ENCODE data around the gene DUSP19. TPM values are rescaled to one million over a fixed set of nuclear protein-coding genes. Genes with fewer than 3 reads are reported as not detected.
A peak's percentile ranks its signal among the peaks of the same experiment; 100 is the strongest.
"Not testable (repeated sequence)": the region's sequence is repeated elsewhere in the genome, so short reads cannot be mapped to it uniquely, and the experiment has no call there.

DUSP19 gene
- total RNA-seq, 1 donor from 2014 or later = 2.1 TPM

DNA sequence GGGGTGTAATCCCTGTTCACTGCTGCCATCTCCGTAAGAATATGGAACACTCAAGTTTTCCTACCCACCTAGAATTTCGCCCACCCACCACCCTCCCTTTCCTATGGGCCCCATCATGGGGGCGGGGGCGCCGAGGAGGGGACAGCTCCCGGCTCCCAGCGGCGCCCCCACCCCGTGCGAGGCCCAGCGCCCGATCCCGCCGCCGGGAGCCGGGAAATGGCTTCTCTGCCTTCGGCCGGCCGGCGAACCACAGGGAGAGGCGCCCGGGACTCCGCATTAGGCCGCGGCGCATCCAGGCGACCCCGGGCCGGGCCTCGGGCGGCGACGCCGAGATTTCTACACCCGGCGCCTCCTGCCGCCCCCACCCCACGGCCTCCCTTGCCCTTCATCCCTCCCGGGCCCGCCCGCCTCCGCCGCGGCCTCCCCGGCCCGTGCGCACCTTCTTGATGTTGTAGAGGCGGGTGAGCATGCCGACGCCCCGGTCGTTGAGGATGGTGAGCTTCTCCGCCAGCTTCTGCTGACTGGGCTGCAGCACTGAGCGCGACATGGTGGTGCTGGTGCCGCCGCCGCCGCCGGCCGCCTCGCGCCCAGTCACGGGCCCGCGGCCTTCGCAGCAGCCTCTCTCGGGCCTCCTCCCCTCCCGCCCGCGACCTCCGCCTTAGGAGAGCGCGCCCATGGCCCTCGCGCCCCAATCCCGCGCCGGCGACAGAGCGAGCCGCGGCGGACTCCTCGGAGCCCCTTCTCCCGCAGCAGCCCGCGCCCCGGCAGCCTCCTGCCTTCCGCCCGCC is 40.8 kb upstream of the DUSP19 start:
- Histone ChIP-seq H3K27me3 (ENCODE audit: control insufficient read depth in 3 of 3, insufficient read depth in 3 of 3, low read length in 3 of 3) (no peaks in the 10 kb centered on the region), H3K9ac (ENCODE audit: low read depth in 1 of 3, low read length in 3 of 3) (peak overlapping the region; percentile 87 to 92 (median 88)), H3K4me1 (ENCODE audit: control insufficient read depth in 3 of 3, insufficient read depth in 3 of 3, low read length in 3 of 3) (peaks cover 18 to 30% (median 25%) of the 10 kb centered on the region in 3 donors), H3K27ac (ENCODE audit: low read depth, low read length) (peak overlapping the region; percentile 94), H3K36me3 (ENCODE audit: control insufficient read depth in 3 of 3, insufficient read depth in 3 of 3, low read length in 3 of 3) (no peaks in the 10 kb centered on the region), H3K9me3 (ENCODE audit: control insufficient read depth in 3 of 3, low read length in 3 of 3) (no peaks in the 10 kb centered on the region), H3K4me3 (ENCODE audit: low read length in 3 of 3) (peak overlapping the region; percentile 75 to 92 (median 77))

DNA sequence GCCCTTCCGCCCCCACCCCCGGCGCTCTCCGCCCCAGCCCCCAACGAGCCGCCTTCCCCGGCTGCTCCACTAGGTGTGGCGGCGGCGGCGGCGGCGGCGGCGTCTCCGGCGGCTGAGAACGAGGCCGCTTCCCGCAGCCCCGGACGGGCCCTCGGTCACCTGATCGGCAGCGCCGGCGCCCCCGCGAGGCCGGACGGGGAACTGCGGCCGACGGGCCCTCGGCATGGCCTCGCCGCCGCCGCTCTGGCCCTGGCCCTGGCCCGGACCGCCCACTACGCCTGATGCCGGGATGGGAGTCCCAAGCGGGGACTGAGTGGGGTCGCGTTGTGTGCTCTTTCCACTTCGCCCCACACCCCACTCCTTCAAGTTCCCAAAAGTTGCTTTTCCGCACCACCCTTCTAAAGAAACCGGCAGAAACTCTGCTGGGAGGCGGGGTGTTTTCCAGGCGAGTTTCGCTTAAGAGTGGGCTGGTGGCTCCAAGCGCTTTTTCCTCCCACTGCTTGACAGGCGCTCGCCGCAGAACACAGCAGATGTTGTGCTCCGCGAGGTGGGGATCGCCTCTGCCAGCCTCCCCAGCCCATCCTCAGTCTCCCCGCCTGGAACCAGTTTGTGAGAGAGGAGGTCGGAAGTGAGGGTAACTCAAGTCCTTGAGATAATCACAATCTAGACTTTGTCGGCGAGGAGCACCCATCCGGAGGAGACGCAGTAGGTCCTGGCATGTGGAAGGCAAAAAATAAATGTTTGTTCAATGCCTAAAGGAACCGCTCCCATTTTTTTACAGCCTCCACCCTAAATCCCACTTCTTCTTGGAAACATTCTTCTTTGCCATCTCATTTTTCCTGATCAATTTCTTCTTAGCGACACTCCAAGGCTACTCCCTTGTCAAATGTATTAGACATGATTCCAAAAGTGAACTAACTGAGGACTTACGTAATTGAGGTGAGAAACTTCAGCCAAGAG is 39.9 kb upstream of the DUSP19 start, which contains the start of gene NCKAP1:
Gene NCKAP1, minus strand, starts transcription at position 117 of the 960 bp plus-strand sequence. CDS start 358 bp downstream, outside the sequence.
- H3K4me1 ChIP-seq (ENCODE audit: control insufficient read depth in 3 of 3, insufficient read depth in 3 of 3, low read length in 3 of 3) = peaks cover 14 to 26% (median 17%) of the 10 kb centered on the region in 3 donors
- H3K4me3 ChIP-seq (ENCODE audit: low read length in 3 of 3) = peak within 1 kb of the TSS; percentile 77 to 92 (median 84)
- H3K27me3 ChIP-seq (ENCODE audit: control insufficient read depth in 3 of 3, insufficient read depth in 3 of 3, low read length in 3 of 3) = no peaks in the 10 kb centered on the region
- H3K27ac ChIP-seq (ENCODE audit: low read depth, low read length) = peak within 1 kb of the TSS; percentile 94
- peak within 1 kb of the TSS; percentile 87 to 92 (median 88) for H3K9ac ChIP-seq (ENCODE audit: low read depth in 1 of 3, low read length in 3 of 3)
- no peaks in the 10 kb centered on the region for H3K36me3 ChIP-seq (ENCODE audit: control insufficient read depth in 3 of 3, insufficient read depth in 3 of 3, low read length in 3 of 3)
- H3K9me3 ChIP-seq (ENCODE audit: control insufficient read depth in 3 of 3, low read length in 3 of 3) = no peaks in the 10 kb centered on the region

GRCh38 chr2:183040604-183041003 is 37.9 kb upstream of the DUSP19 start:
- H3K9ac ChIP-seq (ENCODE audit: low read depth in 1 of 3, low read length in 3 of 3) = no peak overlapping the region
- no peaks in the 10 kb centered on the region for H3K36me3 ChIP-seq (ENCODE audit: control insufficient read depth in 3 of 3, insufficient read depth in 3 of 3, low read length in 3 of 3)
- H3K4me3 ChIP-seq (ENCODE audit: low read length in 3 of 3) = no peak overlapping the region
- H3K9me3 ChIP-seq (ENCODE audit: control insufficient read depth in 3 of 3, low read length in 3 of 3) = no peaks in the 10 kb centered on the region
- H3K27ac ChIP-seq (ENCODE audit: low read depth, low read length) = no peak overlapping the region
- H3K4me1 ChIP-seq (ENCODE audit: control insufficient read depth in 3 of 3, insufficient read depth in 3 of 3, low read length in 3 of 3) = peaks cover 7 to 15% (median 11%) of the 10 kb centered on the region in 3 donors
- H3K27me3 ChIP-seq (ENCODE audit: control insufficient read depth in 3 of 3, insufficient read depth in 3 of 3, low read length in 3 of 3) = no peaks in the 10 kb centered on the region

DNA sequence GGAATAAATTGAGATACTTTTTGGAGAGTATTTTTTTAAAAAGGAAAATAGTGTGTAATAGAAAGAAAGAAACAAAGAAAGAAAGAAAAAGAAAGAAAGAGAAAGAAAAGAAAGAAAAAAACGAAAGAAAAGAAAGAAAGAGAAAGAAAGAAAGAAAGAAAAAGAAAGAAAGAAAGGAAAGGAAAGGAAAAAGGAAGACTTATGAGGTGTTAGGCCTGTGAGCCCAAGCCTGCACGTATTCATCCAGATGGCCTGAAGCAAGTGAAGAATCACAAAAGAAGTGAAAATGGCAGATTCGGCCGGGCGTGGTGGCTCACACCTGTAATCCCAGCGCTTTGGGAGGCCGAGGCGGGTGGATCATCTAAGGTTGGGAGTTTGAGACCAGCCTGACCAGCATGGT is 35.0 kb upstream of the DUSP19 start:
- not testable (repeated sequence) for H3K9ac ChIP-seq (ENCODE audit: low read depth in 1 of 3, low read length in 3 of 3); H3K4me1 ChIP-seq (ENCODE audit: control insufficient read depth in 3 of 3, insufficient read depth in 3 of 3, low read length in 3 of 3); H3K27ac ChIP-seq (ENCODE audit: low read depth, low read length); H3K4me3 ChIP-seq (ENCODE audit: low read length in 3 of 3); H3K36me3 ChIP-seq (ENCODE audit: control insufficient read depth in 3 of 3, insufficient read depth in 3 of 3, low read length in 3 of 3); H3K9me3 ChIP-seq (ENCODE audit: control insufficient read depth in 3 of 3, low read length in 3 of 3); H3K27me3 ChIP-seq (ENCODE audit: control insufficient read depth in 3 of 3, insufficient read depth in 3 of 3, low read length in 3 of 3)

- not testable (repeated sequence) for H3K9me3 ChIP-seq (ENCODE audit: control insufficient read depth in 3 of 3, low read length in 3 of 3); H3K27ac ChIP-seq (ENCODE audit: low read depth, low read length); H3K9ac ChIP-seq (ENCODE audit: low read depth in 1 of 3, low read length in 3 of 3); H3K4me1 ChIP-seq (ENCODE audit: control insufficient read depth in 3 of 3, insufficient read depth in 3 of 3, low read length in 3 of 3); H3K36me3 ChIP-seq (ENCODE audit: control insufficient read depth in 3 of 3, insufficient read depth in 3 of 3, low read length in 3 of 3); H3K27me3 ChIP-seq (ENCODE audit: control insufficient read depth in 3 of 3, insufficient read depth in 3 of 3, low read length in 3 of 3); H3K4me3 ChIP-seq (ENCODE audit: low read length in 3 of 3)
Measured at GRCh38 chr2:183047486-183048125, 30.9 kb upstream of the DUSP19 start.

DNA sequence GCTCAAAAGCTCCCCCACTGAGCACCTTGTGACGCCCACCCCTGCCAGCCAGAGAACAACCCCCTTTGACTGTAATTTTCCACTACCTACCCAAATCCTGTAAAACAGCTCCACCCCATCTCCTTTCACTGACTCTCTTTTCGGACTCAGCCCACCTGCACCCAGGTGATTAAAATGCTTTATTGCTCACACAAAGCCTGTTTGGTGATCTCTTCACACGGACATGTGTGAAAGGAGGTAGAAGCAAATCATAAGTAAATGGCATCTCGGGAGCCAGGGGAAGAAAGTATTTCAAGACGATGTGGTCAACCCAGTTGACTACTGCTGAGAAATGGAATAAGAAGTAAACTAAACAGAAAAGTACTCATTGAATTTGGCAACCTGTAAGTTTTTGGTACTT is 29.1 kb upstream of the DUSP19 start:
- Histone ChIP-seq H3K9me3 (ENCODE audit: control insufficient read depth in 3 of 3, low read length in 3 of 3) (no peaks in the 10 kb centered on the region), H3K4me3 (ENCODE audit: low read length in 3 of 3) (no peak overlapping the region), H3K36me3 (ENCODE audit: control insufficient read depth in 3 of 3, insufficient read depth in 3 of 3, low read length in 3 of 3) (no peaks in the 10 kb centered on the region), H3K4me1 (ENCODE audit: control insufficient read depth in 3 of 3, insufficient read depth in 3 of 3, low read length in 3 of 3) (no peaks in the 10 kb centered on the region), H3K27me3 (ENCODE audit: control insufficient read depth in 3 of 3, insufficient read depth in 3 of 3, low read length in 3 of 3) (no peaks in the 10 kb centered on the region), H3K27ac (ENCODE audit: low read depth, low read length) (no peak overlapping the region), H3K9ac (ENCODE audit: low read depth in 1 of 3, low read length in 3 of 3) (no peak overlapping the region)

GRCh38 chr2:183057333-183057985 is 21.1 kb upstream of the DUSP19 start:
- no peaks in the 10 kb centered on the region for H3K36me3 ChIP-seq (ENCODE audit: control insufficient read depth in 3 of 3, insufficient read depth in 3 of 3, low read length in 3 of 3)
- H3K9me3 ChIP-seq (ENCODE audit: control insufficient read depth in 3 of 3, low read length in 3 of 3) = no peaks in the 10 kb centered on the region
- H3K9ac ChIP-seq (ENCODE audit: low read depth in 1 of 3, low read length in 3 of 3) = no peak overlapping the region
- no peak overlapping the region for H3K27ac ChIP-seq (ENCODE audit: low read depth, low read length)
- no peaks in the 10 kb centered on the region for H3K4me1 ChIP-seq (ENCODE audit: control insufficient read depth in 3 of 3, insufficient read depth in 3 of 3, low read length in 3 of 3)
- H3K27me3 ChIP-seq (ENCODE audit: control insufficient read depth in 3 of 3, insufficient read depth in 3 of 3, low read length in 3 of 3) = no peaks in the 10 kb centered on the region
- H3K4me3 ChIP-seq (ENCODE audit: low read length in 3 of 3) = no peak overlapping the region

DNA sequence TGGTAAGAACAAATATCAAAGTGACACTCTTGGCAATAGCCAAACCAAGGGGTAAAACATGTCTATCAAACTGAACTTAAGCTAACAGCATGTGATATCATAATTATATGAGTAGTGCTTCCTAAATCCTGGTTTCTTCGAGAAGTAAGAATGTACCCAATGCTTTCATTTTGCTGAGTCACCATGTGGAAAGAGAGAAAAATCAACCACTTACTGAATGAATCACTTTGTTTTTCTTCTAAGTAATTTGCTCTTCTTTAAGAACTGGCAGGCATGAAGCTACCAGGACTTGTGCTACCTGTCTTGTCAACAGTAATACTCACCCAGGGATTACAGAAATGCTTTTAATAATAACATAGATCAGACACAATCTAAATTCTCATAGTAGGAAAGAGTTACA is 19.0 kb upstream of the DUSP19 start:
- H3K36me3 ChIP-seq (ENCODE audit: control insufficient read depth in 3 of 3, insufficient read depth in 3 of 3, low read length in 3 of 3) = no peaks in the 10 kb centered on the region
- no peaks in the 10 kb centered on the region for H3K27me3 ChIP-seq (ENCODE audit: control insufficient read depth in 3 of 3, insufficient read depth in 3 of 3, low read length in 3 of 3)
- H3K9me3 ChIP-seq (ENCODE audit: control insufficient read depth in 3 of 3, low read length in 3 of 3) = no peaks in the 10 kb centered on the region
- H3K4me3 ChIP-seq (ENCODE audit: low read length in 3 of 3) = no peak overlapping the region
- H3K27ac ChIP-seq (ENCODE audit: low read depth, low read length) = no peak overlapping the region
- H3K9ac ChIP-seq (ENCODE audit: low read depth in 1 of 3, low read length in 3 of 3) = no peak overlapping the region
- H3K4me1 ChIP-seq (ENCODE audit: control insufficient read depth in 3 of 3, insufficient read depth in 3 of 3, low read length in 3 of 3) = no peaks in the 10 kb centered on the region

- Histone ChIP-seq H3K4me3 (ENCODE audit: low read length in 3 of 3) (no peak overlapping the region), H3K27me3 (ENCODE audit: control insufficient read depth in 3 of 3, insufficient read depth in 3 of 3, low read length in 3 of 3) (no peaks in the 10 kb centered on the region), H3K9me3 (ENCODE audit: control insufficient read depth in 3 of 3, low read length in 3 of 3) (no peaks in the 10 kb centered on the region), H3K36me3 (ENCODE audit: control insufficient read depth in 3 of 3, insufficient read depth in 3 of 3, low read length in 3 of 3) (no peaks in the 10 kb centered on the region), H3K9ac (ENCODE audit: low read depth in 1 of 3, low read length in 3 of 3) (no peak overlapping the region), H3K4me1 (ENCODE audit: control insufficient read depth in 3 of 3, insufficient read depth in 3 of 3, low read length in 3 of 3) (no peaks in the 10 kb centered on the region), H3K27ac (ENCODE audit: low read depth, low read length) (no peak overlapping the region)
Measured at GRCh38 chr2:183060571-183061231, 17.8 kb upstream of the DUSP19 start.
